ENCODE results near the gene CYSTM1.

Gene CYSTM1

DNA sequence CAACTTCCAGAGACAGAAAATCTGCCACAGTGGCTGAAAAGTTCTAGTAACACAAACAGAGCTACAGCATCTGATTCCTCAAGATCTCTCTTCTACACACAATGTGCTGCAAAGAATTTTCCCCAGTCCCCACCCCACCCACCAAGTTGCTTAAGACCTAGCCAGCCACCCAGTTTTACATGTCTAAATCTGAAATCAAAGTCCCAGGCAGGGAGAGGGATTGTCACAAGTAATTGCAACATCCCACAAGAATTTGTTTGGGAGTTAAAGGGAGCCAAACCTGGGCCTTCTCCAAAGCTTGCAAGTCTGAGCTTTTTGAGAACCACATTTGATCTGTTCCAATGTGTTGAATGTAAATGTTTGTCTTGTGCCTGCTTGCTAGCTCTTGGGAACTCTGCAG, 33.7 kb upstream of the CYSTM1 start:
- TF ChIP-seq, protein P1, sequence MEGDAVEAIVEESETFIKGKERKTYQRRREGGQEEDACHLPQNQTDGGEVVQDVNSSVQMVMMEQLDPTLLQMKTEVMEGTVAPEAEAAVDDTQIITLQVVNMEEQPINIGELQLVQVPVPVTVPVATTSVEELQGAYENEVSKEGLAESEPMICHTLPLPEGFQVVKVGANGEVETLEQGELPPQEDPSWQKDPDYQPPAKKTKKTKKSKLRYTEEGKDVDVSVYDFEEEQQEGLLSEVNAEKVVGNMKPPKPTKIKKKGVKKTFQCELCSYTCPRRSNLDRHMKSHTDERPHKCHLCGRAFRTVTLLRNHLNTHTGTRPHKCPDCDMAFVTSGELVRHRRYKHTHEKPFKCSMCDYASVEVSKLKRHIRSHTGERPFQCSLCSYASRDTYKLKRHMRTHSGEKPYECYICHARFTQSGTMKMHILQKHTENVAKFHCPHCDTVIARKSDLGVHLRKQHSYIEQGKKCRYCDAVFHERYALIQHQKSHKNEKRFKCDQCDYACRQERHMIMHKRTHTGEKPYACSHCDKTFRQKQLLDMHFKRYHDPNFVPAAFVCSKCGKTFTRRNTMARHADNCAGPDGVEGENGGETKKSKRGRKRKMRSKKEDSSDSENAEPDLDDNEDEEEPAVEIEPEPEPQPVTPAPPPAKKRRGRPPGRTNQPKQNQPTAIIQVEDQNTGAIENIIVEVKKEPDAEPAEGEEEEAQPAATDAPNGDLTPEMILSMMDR (conservative IDR thresholded peaks at IDR 0.05; ENCODE audit: low read depth): no peak
- H3K27ac ChIP-seq: peak overlapping the region; percentile 62
- CTCF ChIA-PET: interaction anchor here (0.6 kb wide), 2 partner anchors 66 to 92 kb away, joined by 3 to 5 read pairs; no protein-coding TSS in a partner anchor
- no peak for DNase-seq (ENCODE audit: low spot score)
- POLR2A ChIA-PET (ENCODE audit: low non-redundant PET): no interaction called here

DNA sequence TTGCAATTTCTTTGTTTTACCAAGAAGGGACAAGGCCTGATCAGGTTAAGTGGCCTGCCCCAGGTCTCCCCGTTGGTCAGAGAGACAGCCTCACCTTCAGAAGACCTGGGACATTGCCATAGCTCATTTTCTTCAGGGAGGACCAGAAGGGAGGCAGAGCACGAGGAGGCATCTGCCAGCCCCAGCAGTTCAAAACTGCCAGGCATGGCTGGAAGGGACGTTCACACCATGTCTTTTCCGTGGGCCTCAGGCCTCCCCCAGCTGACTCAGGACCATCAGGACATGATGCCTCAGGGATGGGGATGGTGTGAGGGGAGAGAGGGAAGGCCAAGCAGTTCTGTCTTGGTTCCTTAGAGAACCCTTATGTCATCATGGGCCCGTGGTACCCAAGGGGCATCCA, 32.7 kb upstream of the CYSTM1 start:
- no peak overlapping the region for H3K27ac ChIP-seq
- ChIA-PET CTCF (interaction anchor here (0.6 kb wide), 1 partner anchor 29 kb away, joined by 3 read pairs; no protein-coding TSS in a partner anchor), POLR2A (ENCODE audit: low non-redundant PET) (no interaction called here)
- TF ChIP-seq, protein P1 (conservative IDR thresholded peaks at IDR 0.05; ENCODE audit: low read depth): no peak
- DNase-seq (ENCODE audit: low spot score): no peak

DNA sequence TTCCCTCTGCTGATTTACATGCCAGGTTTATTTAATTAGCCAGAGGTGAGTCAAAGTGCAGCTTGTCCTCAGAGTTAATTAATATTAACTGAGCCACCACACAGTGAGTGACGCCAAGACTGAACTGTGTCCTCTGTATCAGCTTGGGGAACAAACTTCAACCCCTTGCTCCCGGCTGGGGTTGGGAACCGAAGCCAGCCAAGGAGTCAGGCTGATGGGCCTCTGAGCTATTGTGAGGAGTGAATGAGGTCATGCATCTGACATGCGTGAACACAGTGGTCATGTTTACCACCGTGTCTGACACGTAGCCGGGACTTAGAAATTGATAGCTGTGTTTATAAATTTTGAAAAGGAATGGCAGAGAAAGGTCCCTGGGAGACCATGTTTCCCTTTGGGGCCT, 32.1 kb upstream of the CYSTM1 start:
- no peak for DNase-seq (ENCODE audit: low spot score)
- ChIA-PET CTCF (interaction anchor here (0.5 to 2.1 kb wide), 4 partner anchors 11 to 76 kb away, joined by 3 to 10 read pairs (median 8); no protein-coding TSS in a partner anchor), POLR2A (ENCODE audit: low non-redundant PET) (no interaction called here)
- TF ChIP-seq, protein P1 (conservative IDR thresholded peaks at IDR 0.05; ENCODE audit: low read depth): no peak
- H3K27ac ChIP-seq: no peak overlapping the region

DNA sequence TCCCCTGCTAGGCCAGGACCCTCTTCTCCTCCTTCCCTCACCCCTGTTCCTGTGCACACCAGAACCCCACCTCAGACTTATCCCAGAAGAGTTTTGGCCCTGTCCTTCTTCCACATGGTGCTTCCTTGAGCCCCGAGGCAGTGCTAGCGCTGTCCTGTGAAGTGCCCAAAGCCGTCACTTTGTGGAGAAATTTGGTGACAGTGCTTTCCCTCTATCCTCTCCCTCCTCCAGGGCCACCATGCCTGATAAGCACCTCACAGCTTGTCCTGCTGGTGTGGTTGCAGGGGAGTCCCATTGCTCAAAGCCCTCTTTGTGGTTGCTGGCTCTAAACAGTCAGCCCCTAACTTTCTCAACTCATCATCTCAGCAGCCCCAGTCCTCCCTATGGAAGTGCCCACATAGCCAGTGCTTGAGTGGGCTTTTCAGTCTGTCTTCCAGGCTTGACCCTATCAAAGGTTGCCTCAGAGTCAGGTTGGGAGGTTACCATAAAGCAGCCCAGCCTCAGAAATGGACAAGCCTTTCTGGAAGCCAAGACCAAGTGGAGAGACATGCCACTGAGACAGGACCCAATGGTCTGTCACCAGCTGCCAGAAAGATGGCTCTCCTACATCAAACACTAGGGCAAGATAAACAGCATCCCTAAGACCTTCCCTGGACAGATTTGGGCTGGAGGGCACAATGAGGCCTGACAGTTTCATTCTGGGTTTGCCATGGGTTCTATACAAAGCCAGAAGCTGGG, 31.3 kb upstream of the CYSTM1 start:
- H3K27ac ChIP-seq: no peak overlapping the region
- ChIA-PET POLR2A (ENCODE audit: low non-redundant PET) (no interaction called here), CTCF (interaction anchor here (0.5 to 2.1 kb wide), 11 partner anchors 12 to 175 kb away, joined by 3 to 10 read pairs (median 4); no protein-coding TSS in a partner anchor)
- TF ChIP-seq, protein P1 (conservative IDR thresholded peaks at IDR 0.05; ENCODE audit: low read depth): no peak
- DNase-seq (ENCODE audit: low spot score): no peak

DNA sequence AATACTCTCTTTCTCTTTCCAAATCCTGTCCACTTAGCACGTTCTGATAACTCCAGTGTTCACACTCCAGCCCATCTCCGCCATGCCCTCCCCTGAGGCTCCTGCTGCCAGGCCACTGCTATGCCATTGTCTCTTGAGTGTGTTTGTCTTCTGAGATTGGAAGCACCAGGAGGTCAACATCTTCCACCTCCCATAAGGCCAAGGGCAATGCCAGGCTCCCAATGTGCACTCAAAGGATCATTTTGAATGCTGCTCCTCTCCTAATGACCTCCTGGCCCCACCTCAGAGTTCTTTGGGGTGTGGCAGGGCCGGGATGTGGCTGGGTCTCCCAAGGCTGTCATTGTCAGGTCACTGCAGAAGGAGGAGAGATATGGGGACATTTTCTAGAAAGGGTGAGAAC, 29.7 kb upstream of the CYSTM1 start:
- CTCF ChIA-PET: interaction anchor here (0.6 to 2.1 kb wide), 22 partner anchors 8 to 1914 kb away, joined by 3 to 16 read pairs (median 4); partner anchors contain the start of gene PURA
- POLR2A ChIA-PET (ENCODE audit: low non-redundant PET): no interaction called here
- TF ChIP-seq, protein P1 (conservative IDR thresholded peaks at IDR 0.05; ENCODE audit: low read depth): no peak
- H3K27ac ChIP-seq: no peak overlapping the region
- no peak for DNase-seq (ENCODE audit: low spot score)

DNA sequence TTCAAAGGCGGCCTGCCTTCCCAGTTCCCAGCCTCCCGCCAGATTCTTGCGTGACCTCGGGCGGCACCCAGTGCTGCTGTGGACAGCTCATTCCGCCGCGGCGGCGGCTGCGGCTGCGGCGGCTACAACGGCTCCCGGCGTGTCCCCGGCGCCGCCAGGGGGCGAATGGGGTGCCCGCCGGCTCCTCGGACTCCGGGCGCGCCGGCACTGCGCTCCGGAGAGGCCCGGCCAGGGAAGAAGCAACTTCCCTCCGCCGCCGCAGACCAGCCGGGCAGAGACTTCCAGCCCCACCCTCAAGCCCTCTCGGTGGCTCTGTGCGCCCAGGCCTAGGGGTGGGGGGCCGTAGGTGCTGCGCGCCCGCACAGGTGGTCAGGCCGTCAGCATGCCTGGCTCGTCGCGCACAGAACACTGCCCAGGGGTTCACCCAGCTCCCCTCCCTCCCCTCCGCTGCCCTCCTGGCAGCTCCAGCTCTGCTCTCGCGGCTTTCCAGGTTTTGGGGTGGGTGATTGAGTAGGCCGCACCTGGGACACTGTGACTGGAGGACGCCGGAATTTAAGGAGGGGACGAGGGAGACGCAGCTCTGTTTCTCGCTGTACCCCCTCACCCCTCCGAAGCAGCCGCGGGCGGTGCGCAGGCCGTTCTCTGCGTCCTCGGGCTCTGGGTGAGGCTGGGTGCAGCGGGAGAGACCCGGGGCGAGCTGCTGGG, 29.0 kb upstream of the CYSTM1 start:
- no peak overlapping the region for H3K27ac ChIP-seq
- peak; percentile 81 for DNase-seq (ENCODE audit: low spot score)
- TF ChIP-seq, protein P1 (conservative IDR thresholded peaks at IDR 0.05; ENCODE audit: low read depth): peak; percentile 97
- CTCF ChIA-PET: interaction anchor here (0.5 to 2.1 kb wide), 24 partner anchors 9 to 1914 kb away, joined by 3 to 16 read pairs (median 4); partner anchors contain the start of gene PURA
- POLR2A ChIA-PET (ENCODE audit: low non-redundant PET): no interaction called here
